NCI-H2029 treated with DMSO at 0.1 percent for 48 hours (cell line): ENCODE measurements around the gene ZMYND12.

ENCODE experiments used
- DNase-seq: peaks from one replicate; lab custom pipeline; 2025; lab: John Stamatoyannopoulos, UW

The ZMYND12 gene

DNA sequence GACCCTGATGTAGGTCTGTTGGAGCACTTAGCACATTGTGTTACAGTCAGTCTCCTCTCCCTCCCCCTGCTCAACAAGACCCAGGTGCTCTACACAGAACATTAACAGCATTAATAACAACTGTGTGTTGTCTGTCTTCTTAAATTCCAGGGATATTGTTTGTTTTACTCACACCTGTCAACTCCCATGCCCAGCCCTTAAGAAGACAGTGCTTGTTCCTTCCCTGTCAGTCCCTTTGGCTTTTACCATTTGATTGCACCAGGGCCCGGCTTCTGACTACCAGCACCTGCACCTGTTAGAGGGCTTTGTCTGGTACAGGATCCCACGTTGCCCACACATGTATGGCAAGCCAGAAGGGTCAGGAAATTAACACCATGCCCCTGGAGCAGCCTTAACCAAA, 63.6 kb downstream of the ZMYND12 start:
- DNase-seq, result peak; percentile 97

DNA sequence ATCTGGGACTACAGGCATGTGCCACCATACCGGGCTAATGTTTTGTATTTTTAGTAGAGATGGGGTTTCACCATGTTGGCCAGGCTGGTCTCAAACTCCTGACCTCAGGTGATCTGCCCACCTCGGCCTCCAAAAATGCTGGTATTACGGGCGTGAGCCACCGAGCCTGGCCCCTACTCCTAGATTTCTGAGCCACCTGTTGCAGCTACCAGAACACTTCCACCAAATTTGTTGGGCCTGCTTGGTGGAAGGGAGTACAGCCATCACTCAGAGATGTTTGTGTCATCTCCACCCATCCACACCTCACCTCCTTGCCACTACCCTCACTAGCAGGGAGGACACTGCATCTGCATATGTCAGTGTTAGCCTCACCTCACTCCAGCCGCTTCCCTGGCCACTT, 69.8 kb downstream of the ZMYND12 start:
- no peak for DNase-seq

GRCh38 chr1:42385283-42385682, 70.5 kb downstream of the ZMYND12 start:
- no peak for DNase-seq

DNA sequence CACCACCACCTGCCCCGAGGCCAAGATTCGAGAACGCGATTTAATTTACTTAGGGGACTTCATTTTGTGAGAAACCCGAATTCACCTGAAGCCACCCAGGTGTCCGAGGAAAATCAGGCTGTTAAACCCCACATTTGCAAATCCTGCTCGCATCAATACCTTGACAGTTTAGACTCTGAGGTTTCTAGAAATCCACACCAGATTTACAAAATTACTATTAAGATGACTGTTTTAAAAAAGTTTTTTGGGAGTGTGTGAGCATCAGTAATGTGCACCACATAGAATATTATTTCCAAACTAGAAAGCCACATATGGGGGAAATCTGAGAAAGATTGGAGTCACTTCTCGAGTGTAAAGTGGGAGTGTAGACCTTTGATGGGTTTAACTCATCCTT, 74.5 kb downstream of the ZMYND12 start:
- no peak for DNase-seq

- DNase-seq, result peak; percentile 69
Observed at GRCh38 chr1:42380586-42381279, 75.1 kb downstream of the ZMYND12 start, which contains the start of gene RIMKLA. TSS of gene RIMKLA (plus strand) at chr1:42380792. CDS start at chr1:42380935, 143 bp downstream.
